MM.1S (cell line): ENCODE results near the gene STIM1.

ENCODE experiments used
- EZH2 ChIP-seq: fragments of 300-600 bp; sonication (generic); optimal IDR thresholded peaks from 2 replicates; pipeline ENCODE3; 2017; ENCODE audit warnings: low read depth, mild to moderate bottlenecking, antibody characterized with exemption, low read length, mixed read lengths
- TF ChIP-seq, protein P1 (sequence below): fragments of 300-600 bp; sonication (generic); IDR thresholded peaks from 2 replicates; pipeline ENCODE4 v1.5.1; 2016; ENCODE audit warnings: antibody characterized with exemption, low read length, mixed read lengths

DNA sequence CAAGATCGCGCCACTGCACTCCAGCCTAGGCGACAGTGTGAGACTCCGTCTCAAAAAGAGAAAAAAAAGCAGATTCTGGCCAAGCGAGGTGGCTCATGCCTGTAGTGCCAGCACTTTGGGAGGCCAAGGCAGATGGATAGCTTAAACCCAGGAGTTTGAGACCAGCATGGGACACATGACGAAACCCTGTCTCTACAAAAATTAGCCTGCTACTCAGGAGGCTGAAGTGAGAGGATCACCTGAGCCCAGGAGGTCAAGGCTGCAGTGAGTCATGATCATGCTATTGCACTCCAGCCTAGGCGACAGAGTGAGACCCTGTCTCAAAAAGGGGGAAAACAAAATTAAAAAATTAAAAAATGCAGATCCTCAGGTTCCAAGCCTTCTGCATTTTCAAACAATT lies 33.2 kb upstream of the STIM1 start:
- TF ChIP-seq, protein P1, sequence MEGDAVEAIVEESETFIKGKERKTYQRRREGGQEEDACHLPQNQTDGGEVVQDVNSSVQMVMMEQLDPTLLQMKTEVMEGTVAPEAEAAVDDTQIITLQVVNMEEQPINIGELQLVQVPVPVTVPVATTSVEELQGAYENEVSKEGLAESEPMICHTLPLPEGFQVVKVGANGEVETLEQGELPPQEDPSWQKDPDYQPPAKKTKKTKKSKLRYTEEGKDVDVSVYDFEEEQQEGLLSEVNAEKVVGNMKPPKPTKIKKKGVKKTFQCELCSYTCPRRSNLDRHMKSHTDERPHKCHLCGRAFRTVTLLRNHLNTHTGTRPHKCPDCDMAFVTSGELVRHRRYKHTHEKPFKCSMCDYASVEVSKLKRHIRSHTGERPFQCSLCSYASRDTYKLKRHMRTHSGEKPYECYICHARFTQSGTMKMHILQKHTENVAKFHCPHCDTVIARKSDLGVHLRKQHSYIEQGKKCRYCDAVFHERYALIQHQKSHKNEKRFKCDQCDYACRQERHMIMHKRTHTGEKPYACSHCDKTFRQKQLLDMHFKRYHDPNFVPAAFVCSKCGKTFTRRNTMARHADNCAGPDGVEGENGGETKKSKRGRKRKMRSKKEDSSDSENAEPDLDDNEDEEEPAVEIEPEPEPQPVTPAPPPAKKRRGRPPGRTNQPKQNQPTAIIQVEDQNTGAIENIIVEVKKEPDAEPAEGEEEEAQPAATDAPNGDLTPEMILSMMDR = no peak
- no peak for TF ChIP-seq EZH2
